ENCODE measurements around the gene CARMIL1.

DNA sequence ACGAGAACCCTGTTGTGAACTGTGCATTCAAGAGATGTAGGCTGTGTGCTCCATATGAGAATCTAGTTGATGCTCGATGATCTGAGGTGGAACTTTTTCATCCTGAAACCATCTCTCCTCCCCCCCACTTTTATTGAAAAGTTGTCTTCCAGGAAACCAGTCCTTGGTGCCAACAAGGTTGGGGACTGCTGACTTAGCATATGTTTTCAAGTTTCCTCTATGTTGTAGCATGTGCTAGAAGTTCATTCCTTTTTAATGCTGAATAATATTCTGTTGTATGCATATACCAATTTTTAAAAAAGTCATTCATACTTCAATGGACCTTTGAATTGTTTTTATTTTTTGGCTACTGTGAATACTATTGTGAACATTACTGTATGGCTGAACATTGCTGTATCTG is 27.2 kb downstream of the CARMIL1 start:
- TF ChIP-seq TAF1 (IDR thresholded peaks at IDR 0.05; ENCODE audit: low read depth, low read length) (no peak), POLR2A (IDR thresholded peaks at IDR 0.05; ENCODE audit: low read depth, low read length) (no peak), POLR2AphosphoS5 (IDR thresholded peaks at IDR 0.05; ENCODE audit: low read depth, low read length) (no peak), POU2F2 (IDR thresholded peaks at IDR 0.05; ENCODE audit: low read depth, low read length) (no peak)
